Endometrial microvascular endothelial cells (primary cell): ENCODE results near the gene CDADC1. TPM values are rescaled to one million over a fixed set of nuclear protein-coding genes. Genes with fewer than 3 reads are reported as not detected.

Experiments used
- in situ Hi-C: cut with HindIII; loops from 2 replicates; pipeline ENCODE4 v1.10.0; 2017; ENCODE audit warnings: low sequenced_read_pairs, low pct_unique_long_range_greater_than_20kb; ENCODE audit errors: inconsistent ontology term
- total RNA-seq: library from RNA; depleted of rRNA; stranded (reverse); fragments of >200 nt; gene quantifications from one replicate; pipeline ENCODE4 v1.2.3, GENCODE V29; 2015; ENCODE audit errors: inconsistent ontology term

CDADC1 gene
- 1.8 TPM for total RNA-seq

DNA sequence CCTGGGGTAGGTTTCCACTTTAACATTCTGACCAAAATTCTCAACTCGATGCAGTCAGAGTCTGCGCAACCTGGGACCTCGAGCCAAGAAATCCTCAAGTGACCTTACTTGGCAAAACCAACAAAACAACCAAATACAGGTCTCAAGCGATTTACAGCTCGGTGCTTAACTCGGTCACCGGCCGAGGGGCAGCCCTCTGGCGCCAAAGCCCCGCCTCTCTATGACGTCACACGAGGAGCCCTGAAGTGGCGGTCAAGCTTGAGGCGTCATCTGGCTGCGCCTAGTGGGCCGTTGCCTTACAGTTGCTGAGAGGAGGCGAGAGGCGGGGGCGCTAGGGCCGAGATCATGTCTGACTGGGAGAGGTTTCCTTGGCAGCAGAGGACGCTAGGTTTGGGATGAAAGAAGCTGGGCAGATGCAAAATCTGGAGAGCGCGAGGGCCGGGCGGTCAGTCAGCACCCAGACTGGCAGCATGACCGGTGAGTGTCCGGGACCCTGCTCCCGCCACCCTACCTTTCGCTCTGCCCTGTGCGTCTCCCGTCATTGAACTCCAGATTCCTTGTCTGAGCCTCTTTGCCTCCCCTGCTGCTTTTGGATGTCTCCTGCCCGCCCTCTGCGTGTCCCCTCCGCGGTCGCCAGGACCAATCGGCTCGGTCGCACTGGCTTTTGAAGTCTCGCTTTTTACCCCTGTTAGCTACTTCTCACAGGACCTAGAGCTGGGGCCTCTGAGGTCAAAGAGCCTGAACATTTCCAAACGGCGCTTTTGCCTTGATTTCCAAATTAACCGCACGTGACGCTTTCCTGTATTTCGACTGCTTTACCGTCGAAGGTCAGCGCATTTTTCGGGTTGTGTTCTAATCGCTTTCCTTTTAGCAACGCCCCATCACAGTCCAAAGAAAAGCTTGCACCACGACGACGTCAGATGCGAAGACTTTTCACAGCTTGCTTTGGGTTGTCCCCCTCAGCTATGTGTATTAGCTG is at the start of gene CDADC1:
TSS of gene CDADC1 (plus strand) at position 283 of the 979 bp plus-strand sequence. CDS start at position 396, 113 bp downstream.
- in situ Hi-C loops = no loop called here

DNA sequence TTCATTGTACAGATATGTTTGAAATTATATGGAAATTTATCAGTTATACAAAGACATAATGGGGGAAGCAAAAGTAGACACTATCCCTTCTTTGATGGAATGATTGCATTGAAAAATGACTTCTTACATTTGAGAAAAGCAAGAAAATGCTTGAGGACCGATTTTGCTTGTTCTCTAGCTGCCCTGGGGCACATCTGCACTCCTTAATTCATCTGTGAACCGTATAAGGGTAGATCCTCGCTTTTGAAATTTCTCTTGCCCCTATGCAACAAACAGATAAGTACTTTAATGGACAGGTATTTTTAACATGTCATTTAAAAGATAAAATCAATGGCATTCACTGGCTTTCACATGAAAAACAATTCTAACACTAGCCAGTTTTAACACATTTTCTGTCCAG is 41.1 kb upstream of the CDADC1 start:
- in situ Hi-C loops = no loop called here

- in situ Hi-C loops = no loop called here
Observed at GRCh38 chr13:49208619-49209018, 39.1 kb upstream of the CDADC1 start.

DNA sequence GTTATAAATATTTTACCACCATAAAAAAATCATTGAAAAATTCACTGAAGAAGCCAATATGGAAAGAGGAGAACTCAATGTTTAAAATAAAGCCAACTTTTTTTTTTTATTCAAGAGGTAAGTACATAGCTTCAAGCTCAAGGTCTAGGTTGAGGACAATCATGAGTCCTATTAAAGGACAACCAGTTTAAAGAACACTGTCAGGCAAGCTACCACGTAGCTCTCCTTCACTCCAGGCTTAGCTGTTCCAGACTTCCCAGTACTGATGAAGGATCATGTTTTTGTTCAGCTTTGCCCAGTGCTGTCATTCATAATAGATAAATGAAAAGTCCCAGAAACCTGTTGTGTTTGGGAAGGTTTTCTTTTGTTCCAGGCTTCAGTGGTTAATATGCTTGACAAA is 37.6 kb upstream of the CDADC1 start:
- in situ Hi-C loops = no loop called here

GRCh38 chr13:49210669-49211068 is 37.1 kb upstream of the CDADC1 start:
- in situ Hi-C loops = no loop called here

GRCh38 chr13:49213539-49213938 is 34.2 kb upstream of the CDADC1 start:
- in situ Hi-C loops = no loop called here

GRCh38 chr13:49213997-49214916 is 33.5 kb upstream of the CDADC1 start:
- in situ Hi-C loops = no loop called here

DNA sequence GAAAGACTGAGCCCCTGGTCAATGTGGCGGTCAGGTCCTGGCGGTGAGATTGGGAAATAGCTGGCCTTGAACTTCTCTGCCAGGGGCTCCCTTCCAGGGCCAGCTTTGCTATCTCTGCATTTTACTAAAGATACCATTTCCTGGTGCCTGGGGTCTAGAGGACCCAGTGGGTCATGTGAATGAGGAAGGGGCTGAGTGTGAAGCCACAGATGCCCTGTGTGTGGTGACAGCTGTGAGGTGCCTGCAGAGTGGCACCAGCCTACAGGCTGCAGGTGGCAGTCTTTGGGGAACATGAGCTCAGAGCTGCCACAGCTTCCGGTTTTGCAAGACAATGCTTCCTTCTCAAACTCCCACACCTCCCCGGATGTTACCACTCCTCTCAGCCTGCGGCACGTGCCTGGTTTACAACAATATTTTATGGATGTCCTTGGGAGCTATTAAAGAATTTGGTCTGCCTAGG is 32.8 kb upstream of the CDADC1 start:
- in situ Hi-C loops = no loop called here

GRCh38 chr13:49216334-49216733 is 31.4 kb upstream of the CDADC1 start:
- in situ Hi-C loops = no loop called here

DNA sequence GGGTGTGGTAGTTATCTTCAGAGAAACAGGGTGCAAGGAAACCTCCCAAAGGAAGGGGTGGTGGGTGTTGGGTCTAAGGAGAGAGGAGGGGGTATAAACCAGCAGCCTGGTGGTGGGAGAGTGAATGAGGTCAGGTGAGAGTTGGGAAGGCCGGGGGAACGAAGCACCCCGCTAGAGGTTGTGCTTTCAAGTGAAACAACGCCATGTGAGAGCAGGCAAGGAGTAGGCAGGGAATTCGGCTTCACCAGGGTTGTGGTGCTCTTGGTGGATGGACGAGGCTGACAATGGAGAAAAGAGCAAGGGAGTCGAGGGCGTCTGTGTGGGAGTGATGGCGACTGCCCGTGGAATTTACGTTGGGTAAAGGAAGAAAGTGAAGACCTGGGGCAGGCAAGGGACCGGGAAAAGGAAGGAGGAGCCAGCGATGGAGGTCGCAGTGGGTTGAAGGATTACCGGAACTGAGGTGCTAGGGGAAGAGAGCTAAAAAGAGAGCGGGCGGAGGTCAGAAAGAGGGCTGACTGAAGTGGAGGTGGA is 29.7 kb upstream of the CDADC1 start:
- in situ Hi-C loops = no loop called here

DNA sequence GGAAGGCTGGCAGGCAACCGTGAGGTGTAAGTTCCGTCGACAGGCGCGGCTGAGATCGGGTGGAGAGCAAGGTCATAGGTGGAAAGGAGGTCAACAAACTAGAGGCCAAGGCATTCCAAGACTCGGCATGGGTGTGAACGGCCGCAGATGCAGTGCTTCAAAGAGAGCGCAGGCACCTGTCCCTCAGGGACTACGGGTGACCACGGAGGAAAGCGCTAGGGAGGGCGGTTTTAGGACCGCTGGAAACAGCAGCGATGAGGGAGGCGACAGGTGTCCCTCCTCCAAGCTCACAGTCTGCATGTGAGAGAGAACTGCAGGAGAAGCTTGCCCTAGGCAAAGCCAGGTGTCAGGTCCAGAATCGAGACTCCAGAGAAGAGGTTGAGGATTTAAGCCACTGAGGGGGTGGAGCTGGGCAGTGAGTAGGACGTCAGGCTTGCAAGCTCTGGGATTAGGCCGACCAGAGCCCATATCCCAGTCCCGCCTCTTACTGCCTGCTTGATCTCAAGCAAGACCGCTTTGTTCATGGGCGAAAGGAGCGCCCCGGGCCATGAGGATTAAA is 29.2 kb upstream of the CDADC1 start:
- in situ Hi-C loops = no loop called here

- in situ Hi-C loops = no loop called here
Observed at GRCh38 chr13:49219647-49220035, 28.1 kb upstream of the CDADC1 start.

DNA sequence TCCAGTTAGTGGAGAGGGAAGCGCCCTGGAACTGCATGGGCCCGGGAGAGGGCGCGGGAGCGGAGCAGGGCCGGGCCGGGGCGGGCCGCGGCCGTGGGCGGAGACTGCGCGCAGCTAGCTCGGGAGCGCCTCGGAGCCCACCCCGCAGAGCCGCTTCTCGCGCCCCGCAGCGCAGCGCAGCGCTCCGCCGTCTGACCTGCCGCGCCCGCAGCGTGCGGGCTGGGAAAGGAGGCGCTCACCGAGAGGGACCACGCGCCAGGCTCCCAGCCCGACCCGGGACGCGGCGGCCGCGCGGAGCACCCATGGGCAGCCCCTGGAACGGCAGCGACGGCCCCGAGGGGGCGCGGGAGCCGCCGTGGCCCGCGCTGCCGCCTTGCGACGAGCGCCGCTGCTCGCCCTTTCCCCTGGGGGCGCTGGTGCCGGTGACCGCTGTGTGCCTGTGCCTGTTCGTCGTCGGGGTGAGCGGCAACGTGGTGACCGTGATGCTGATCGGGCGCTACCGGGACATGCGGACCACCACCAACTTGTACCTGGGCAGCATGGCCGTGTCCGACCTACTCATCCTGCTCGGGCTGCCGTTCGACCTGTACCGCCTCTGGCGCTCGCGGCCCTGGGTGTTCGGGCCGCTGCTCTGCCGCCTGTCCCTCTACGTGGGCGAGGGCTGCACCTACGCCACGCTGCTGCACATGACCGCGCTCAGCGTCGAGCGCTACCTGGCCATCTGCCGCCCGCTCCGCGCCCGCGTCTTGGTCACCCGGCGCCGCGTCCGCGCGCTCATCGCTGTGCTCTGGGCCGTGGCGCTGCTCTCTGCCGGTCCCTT is 27.5 kb upstream of the CDADC1 start, which contains the start of gene MLNR:
TSS of gene MLNR (plus strand) at position 303 of the 820 bp plus-strand sequence. CDS start at position 303, 0 bp downstream.
- in situ Hi-C loops = no loop called here

DNA sequence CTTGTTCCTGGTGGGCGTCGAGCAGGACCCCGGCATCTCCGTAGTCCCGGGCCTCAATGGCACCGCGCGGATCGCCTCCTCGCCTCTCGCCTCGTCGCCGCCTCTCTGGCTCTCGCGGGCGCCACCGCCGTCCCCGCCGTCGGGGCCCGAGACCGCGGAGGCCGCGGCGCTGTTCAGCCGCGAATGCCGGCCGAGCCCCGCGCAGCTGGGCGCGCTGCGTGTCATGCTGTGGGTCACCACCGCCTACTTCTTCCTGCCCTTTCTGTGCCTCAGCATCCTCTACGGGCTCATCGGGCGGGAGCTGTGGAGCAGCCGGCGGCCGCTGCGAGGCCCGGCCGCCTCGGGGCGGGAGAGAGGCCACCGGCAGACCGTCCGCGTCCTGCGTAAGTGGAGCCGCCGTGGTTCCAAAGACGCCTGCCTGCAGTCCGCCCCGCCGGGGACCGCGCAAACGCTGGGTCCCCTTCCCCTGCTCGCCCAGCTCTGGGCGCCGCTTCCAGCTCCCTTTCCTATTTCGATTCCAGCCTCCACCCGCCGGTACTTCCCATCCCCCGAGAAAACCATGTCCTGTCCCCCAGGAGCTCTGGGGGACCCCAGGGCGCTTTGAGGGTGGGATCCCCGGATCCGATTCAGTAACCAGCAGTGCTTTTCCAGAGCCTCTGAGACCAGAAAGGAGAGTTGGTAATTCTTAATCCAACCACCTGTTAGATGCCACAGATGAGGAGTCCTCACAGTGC is 26.7 kb upstream of the CDADC1 start:
- in situ Hi-C loops = no loop called here

GRCh38 chr13:49221590-49221965 is 26.1 kb upstream of the CDADC1 start:
- in situ Hi-C loops = no loop called here

DNA sequence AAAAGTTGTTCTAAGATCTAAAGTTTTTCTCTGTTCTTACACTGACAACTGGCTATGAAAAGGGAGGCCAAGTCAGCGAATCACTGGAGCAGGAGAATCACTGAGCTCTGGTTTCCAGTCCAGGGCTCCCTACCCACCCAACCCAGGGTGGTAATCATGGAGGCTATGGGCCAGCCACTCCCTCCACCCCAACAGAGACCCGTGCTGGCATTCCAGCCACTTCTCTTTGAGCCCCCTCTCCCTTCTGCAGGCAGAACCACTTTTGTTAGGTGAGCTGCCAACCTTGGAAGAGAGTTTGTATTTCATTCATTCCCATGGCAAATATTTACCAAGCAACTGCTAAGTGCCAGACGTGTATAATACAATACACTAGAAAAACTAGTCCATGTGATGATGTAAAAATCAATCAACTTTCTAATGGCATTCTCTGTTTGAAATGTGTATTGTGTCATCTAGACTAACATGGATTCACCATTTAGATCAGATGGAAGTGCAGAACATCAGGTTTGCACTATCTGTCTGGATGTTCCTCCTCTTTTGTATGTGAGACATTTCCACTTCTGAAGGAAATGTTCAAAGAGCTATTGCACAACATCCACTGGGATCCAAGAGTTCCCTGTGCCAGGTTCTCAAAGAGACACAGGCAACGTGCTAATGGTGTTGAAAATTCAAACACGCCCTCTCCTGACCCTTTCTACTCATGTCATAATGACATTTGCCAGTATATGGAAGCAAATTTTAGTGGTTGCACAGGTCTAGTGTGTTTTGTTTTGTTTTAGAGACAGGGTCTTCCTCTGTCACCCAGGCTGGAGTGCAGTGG is 22.3 kb upstream of the CDADC1 start:
- in situ Hi-C loops = no loop called here

GRCh38 chr13:49226613-49227012 is 21.1 kb upstream of the CDADC1 start:
- in situ Hi-C loops = no loop called here
